T-helper 1 cell treated with Interleukin-12 subunit alpha and Interleukin-12 subunit beta and Interleukin-4 antibody, amounts not matched to agents 30 ng/mL and 1 ng/mL, for 36 hours (primary cell): Measurements from ENCODE around the gene GPBP1L1. TPM values are rescaled to one million over a fixed set of nuclear protein-coding genes. Genes with fewer than 3 reads are reported as not detected.

ENCODE experiments used
- intact Hi-C: fragments of 100-400 bp; cut with micrococcal nuclease; formaldehyde crosslinking; loops from one replicate; pipeline ENCODE4 v1.15.1; 2024
- total RNA-seq: library from RNA; stranded (reverse); gene quantifications from 2 replicates; pipeline ENCODE4 v1.2.3, GENCODE V29; 2022

The GPBP1L1 gene
- total RNA-seq, 1 donor from 2014 or later, result 117 TPM

DNA sequence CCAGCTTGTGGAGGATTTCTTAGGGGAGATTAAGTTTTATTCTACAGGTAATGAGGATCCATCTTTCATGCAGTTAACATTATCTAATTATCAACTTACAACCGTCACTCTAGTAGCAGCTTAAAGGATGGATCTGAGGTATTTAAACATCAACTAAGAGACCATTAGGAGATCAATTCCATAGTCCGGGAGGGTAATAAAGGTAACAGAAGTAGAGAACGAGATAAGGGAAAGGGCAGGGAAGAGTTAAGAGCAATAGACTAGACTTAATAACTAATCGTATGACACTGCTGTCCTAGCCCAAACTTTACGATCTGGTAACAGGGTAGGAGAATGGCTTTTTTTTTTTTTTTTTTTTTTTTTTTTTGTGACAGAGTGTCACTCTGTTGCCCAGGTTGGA is 43.0 kb downstream of the GPBP1L1 start:
- intact Hi-C loops, result no loop called here

DNA sequence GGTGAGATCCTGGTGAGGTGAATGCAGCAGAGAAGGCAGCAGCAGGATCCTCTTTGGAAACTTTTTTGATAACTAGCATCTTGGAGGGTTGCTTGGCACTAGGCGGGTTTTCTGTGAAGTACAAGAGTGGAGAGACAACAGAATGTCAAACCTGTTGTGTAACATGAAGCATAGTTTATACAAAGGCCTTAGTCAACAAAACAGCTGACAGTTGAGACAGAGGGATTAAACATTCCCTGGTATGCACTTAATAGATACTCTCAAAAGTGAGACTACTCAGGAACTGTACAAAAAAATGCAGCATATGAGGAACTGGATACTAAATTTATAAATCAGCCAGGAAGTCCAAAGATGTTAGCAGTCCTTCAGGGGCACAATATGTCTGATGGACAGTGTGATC is 46.0 kb downstream of the GPBP1L1 start:
- intact Hi-C loops, result no loop called here

DNA sequence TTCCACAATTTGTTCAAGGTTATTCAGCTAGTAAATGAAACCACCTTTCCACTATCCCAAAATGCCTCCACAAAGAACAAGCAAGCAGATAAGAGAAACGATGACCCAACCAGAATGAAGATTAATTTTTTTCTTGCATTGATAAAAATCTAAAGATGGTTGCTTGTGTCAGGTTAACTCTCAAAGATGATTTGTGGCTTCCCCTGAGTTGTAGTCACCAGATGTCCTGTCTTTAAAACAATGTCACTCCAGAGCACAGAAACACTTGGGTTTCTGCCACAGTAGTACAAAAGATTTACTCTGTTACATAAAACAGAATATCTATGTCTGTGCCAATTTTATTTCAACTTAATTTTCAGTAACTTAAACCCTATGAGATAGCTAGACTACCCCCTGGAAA is 51.1 kb downstream of the GPBP1L1 start:
- intact Hi-C loops, result no loop called here

DNA sequence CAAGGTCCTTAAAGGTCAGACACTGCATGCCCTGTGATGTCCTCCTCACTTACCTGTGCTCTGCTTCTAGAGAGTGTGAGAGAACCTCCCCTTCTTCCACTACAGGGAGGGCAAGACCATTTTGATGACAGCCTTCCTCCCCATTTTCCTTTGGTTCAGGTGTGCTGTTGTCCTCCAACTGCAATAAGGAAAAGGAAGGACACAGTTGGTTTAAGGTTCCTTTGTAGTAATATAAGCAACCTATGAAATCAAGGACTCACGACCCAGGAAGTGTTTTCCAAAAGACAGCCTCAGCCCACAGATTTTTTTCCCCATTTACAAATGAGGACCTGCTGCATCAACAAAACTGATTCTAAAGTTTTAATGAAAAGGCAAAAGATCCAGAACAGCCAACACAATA is 55.9 kb downstream of the GPBP1L1 start:
- intact Hi-C loops, result no loop called here

DNA sequence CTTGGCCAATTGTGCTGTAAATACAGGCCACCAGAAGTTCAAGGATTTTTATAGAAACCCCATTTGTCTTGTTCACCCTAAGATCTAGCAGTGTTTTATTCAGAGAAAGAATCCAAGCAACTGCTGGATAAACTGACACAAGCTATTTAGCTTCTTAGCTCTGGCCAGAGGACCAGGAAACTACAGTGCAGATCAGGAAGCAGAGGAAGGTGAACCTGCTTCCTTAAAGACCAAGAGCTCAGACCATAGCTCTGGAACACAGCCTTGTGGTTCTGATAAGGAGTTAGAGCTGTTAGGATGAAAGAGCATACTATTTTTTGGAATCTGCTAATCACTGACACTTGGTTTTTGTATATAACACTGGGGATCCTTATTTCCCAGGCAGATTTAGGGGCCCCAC is 57.3 kb downstream of the GPBP1L1 start:
- intact Hi-C loops, result no loop called here

DNA sequence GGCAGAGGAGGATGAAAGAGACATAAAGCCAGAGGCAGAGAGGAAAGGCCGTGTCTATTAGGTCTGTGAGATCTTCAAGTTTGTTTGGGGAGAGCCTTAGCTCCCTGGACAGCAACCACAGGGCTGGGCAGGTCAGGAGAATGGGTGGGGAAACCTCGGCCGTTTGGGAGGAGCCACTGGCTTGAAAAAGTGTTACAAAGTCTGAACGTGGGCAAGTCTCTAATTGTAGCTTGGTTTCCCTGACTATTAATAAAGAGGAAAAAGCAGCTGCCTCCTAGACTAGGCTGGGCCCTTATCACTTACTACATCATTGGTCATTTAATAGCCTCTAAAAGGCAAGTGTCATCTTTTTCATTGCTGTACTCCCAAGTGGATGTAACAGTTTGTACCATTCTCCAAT is 62.4 kb downstream of the GPBP1L1 start, which contains the start of gene CCDC17:
CCDC17 (minus strand) TSS at position 83 of the 400 bp plus-strand sequence. CDS start 145 bp downstream, outside the sequence.
- intact Hi-C loops, result no loop called here

DNA sequence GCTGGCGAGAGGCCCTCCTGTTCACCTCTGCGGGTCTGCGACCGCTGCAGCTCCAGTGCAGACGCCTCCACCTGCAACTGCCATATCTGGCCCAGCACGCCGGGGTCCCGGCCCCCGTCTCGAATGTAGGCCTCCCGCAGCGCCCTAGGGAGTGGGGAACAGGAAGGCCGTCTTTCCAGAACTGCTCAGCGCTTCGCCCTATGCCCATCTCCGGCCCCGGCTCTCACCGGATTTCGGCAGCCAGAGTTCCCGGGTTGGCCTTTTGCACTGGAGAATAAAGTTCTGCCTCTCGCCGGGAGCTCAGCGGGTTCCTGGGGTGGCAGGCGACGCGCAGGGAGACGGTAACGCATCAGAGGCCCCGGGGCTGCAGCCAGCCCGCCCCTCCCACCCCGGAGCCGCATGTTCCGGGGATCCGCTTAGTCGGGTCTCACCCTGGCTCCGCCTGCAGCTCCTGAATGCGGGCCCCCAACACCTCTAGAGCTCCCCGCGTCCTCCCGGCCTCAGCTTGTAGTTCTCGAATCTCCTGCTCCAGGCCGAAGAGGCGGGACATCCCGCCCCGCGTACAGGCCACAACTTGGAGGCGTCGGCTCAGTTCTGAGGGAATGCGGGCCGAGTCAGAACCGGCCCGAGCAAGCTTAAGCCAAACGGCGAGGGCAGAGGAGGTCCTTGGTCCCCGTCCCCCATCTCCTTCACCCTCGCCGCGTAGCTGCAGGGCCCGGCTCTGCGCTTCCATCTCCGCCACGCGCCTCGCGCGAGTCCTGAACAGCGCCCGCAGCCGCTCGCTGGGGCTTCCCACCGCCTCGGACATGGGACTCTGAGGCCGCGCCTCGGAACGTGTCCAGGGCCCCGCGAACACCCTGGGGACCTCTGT is 63.6 kb downstream of the GPBP1L1 start:
- intact Hi-C loops, result no loop called here

DNA sequence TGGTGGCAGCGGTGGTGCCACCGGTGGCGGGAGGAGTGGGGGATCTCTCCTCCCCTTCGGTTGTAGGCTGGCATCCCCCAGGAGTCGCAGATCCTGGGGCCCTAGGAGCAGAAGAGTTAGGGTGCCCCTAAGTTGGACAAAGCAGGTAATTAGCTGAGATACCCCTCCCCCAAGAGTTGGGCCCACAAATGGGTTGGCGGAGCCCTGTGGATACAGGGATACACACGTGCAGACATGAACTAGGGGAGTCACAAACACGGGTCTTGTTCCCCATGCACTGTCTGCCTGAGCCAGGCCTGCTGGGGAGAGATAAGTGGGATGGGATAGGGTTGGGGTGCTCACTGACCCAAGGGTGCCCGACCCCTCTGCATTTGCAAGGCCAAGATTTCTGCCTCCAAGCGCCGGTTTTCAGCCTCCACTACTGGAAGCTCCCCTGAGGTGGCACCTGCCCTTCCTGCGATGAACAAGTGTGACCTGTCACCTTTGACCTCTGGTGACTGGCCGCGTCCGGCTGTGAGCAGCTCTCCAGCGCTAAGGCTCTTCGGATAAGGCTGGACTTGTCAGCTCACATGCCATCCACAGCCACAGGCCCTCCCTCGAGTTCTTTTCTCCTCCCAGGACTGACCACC is 64.3 kb downstream of the GPBP1L1 start:
- intact Hi-C loops, result no loop called here

DNA sequence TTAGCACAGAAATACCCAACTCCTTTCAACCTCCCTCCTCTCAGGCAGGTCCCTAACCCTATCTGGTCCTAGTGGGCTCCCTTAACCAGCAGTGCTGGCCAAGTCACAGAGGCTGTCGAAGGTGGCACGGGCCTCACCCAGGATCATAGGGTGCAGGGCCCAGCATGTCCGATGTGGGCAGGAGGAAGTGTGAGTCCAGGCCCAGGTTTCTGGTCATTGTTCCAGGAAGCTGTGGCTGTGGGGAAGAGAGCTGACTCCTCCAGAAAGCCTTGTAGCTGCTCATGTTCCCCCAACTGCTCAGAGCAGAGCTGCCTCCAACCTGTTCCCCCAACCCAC is 64.9 kb downstream of the GPBP1L1 start:
- intact Hi-C loops, result no loop called here

DNA sequence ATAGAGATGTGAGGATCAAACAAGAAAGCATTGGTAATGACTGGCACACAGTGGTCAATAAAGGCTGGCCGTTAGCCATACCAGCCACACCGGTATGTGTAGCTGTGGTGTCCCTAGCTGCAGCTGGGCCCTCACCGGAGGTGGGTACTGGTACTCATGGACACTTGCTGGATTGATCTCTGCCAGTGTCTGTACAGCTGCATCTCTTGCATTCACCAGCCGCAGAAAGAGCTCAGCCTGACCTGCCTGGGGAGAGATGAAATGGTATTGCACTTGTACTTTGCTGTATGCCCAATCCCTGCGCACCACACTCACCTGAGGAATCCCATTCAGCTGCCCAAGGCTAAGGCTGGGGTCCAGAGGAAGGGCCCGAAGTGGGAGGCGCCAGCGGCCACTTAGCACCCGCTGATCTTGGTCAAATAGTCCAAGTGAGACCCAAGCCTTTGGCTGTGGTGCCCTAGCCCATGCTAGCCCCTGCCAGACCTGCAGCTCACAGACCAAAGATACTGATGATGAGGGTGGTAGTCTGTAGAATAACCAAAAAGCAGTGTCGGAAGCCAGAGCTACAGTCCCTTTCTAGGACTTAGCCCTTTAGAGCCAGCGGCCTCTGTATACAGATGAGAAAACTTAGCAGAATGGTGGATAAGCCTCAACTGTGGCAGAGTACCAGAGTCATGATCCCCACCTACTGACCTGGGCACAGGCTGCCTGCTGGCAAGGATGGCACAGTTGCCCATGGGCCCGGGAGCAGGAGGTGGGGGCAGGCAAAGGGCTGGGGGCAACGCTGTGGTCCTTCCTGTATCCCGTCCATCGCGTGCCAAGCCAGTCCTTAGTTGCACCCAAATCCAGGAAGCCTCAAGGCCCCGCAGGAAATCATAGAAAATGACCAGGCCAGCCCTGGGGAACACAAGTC is 65.5 kb downstream of the GPBP1L1 start:
- intact Hi-C loops, result no loop called here

DNA sequence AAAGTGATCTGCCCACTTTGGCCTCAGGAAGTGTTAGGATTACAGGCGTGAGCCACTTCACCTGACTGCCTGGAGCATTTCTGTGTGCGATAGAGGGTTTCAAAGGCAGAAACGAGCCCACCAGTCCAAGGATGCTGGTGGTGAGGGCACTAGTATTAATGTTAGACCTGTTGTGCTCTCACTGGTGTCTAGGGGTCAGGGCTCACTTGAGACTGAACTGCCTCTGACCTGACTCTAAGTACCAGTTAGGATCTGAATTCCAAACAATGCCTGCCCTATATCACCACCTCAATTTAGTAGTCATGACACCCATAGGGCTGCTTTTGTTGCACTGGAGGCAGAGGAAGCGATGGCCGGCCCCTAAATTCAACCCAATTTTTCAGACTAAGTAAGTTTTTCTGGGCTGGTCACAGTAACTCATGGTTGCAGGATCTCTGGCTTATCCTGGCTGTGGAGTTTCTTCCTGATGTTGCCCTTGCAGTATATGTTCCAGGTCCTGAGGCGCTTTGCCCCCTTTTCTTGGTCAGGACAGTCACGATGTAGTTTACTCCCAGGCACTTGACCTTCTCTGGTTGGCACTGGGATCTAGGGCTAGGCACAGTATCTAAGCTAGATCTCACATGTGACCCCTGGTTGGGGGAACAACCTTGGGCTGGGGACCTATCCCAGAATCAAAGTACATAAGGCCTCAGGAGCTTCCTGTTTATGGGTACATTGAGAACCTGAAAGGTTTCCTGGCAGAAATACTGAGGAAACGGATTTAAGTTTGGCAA is 67.0 kb downstream of the GPBP1L1 start:
- intact Hi-C loops, result no loop called here

DNA sequence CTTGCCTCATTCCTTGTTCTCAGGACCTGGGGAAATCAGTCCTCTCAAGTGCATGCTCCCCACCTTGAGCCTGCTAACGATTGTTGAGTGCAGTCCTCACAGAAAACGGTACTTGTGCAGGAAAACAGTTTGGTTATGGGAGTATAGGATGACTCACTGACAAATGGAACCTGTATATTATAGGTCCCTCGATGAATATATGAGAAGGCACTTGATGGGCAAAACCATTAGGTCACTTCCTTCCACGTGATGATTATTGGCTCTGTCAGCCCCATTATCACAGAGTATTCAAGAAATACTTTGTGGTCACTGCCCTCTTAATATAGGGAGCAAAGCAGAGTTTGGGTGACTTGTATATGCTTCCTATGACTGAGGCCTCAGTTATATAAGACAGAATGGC is 68.7 kb downstream of the GPBP1L1 start:
- intact Hi-C loops, result no loop called here

DNA sequence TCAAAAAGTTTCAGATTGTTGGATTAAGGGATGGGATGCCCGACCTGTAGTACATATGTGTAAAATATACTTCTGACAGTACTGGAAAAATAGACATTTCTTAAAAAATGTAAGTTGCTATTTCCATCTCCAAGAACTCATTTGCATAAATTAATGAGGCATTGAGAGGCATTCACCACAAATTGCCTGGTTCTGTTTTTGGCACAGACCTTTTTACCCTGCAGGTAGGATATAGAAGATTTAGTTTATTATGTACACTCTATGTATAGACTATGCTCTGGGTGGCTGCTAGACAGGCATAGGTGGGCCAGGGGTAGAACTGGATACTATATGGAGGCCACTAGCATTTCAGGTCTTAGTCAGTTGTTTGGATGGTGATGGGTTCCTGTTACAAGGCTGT is 70.4 kb downstream of the GPBP1L1 start:
- intact Hi-C loops, result no loop called here

DNA sequence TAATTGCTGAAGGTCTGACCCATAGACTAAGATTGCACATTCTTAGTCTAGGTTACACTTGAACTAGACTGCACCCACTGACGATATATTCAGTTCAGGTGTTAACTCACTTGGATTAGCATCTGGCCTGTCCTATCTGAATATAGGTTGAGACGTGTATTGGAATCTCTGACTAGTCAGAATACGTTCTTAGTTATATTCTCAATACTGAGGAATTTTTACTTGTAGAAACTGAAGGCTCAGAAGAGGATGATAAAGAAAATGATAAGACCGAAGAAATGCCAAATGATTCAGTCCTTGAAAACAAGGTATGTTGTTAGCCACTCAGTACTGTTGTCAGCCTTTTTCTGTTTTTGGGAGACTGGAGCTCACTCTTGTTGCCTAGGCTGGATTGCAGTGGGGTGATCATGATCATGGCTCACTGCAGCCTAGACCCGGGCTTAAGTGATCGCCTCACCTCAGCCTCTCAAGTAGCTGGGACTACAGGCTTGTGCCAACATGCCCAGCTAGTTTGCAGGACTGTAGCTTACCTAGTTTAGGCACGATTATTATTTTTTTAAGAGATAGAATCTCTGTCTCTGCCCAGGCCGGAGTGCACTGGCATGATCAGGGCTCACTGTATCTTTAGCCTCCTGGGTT is 73.3 kb downstream of the GPBP1L1 start:
- intact Hi-C loops, result no loop called here

DNA sequence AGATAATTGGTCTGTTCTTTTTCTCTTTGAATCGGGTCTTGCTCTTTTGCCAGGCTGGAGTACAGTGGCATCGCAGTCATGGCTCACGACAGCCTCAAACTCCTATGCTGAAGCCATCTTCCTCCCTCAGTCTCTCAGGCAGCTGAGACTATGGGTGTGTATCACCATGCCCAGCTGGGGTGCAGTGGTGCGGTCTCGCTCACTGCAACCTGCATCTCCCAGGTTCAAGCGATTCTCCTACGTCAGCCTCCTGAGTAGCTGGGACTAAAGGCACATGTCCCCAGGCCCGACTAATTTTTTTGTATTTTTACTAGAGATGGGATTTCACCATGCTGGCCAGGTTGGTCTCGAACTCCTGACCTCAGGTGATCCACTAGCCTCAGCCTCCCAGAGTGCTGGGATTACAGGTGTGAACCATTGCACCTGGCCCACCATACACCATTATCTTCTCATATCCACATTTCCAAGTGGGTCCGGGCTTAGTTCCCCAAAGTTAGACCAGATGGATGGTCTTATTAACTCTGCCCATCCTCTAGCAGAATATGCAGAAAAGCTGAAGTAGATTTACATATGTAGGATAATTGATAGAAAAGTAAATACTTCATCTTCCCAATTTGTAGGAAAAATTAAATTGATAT is 75.6 kb downstream of the GPBP1L1 start:
- intact Hi-C loops, result no loop called here

DNA sequence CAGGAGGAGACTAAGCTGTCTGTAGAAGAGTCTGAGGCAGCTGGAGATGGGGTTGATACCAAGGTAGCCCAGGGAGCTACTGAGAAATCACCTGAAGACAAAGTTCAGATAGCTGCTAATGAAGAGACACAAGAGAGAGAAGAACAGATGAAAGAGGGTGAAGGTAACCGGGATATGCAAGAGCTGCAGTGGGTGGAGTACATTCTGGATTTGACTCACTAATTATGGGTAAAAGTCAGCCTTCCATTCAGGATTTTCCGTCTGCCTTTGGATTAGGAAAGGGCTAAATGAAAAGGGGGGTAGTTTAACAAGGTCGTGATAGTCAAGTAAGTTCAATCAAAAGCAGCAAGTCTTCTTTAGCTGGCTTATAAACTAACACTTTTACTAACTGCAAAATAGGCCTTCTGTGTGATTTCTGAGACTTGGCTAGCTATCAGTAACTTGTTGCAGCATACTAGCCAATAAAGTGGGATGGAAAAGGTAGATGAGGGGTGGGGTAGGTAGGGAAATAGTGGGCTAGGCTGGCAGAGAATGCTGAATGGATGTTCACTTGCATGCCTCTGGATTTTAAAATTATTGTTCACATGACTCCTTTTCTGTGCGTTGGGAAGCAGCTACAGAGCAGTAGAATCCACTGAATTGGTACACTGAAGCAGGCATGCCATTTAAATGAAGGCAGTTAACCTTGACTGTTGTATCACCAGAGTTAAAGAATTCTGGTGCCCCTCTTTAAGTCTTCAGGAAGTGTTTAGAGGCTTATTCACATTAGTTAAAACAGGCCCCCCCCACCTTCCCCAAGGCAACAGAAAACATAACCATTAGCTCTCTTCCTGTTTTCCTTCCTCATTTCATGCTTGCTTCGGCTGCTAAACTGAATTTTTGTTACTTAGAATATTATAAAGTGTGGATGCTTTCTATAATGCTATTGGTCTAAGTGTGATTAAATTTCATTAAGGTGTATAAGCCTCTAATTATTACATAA is 77.9 kb downstream of the GPBP1L1 start:
- intact Hi-C loops, result no loop called here

DNA sequence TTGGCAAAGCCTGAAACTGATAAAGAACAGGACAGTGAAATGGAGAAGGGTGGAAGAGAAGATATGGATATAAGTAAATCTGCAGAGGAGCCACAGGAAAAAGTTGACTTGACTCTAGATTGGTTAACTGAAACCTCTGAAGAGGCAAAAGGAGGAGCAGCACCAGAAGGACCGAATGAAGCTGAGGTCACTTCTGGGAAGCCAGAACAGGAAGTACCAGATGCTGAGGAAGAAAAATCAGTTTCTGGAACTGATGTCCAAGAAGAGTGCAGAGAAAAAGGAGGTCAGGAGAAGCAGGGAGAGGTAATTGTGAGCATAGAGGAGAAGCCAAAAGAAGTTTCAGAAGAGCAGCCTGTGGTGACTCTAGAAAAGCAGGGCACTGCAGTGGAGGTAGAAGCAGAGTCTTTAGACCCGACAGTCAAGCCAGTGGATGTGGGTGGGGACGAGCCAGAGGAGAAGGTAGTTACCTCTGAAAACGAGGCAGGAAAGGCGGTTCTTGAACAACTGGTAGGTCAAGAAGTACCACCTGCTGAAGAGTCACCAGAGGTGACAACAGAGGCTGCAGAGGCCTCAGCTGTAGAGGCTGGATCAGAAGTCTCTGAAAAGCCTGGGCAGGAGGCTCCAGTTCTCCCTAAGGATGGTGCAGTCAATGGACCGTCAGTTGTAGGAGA is 78.8 kb downstream of the GPBP1L1 start:
- intact Hi-C loops, result no loop called here

DNA sequence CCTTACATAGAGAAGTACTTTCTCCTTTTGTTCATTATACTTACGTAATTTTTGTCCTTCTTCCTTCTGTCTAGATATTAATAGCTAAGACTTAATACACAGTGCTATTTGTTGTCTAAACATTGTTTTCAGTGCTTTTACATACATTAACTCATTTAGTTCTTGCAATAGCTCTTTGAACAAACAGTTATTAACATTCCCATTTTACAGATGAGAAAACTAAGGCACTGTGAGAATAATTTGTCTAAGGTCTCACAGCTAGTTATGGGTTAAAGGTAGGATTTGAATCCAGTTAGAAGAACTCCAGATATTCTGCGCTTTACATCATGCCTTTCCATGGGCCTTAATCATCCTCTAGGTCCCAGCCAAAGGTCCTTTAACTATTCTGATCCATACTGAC is 82.1 kb downstream of the GPBP1L1 start:
- intact Hi-C loops, result no loop called here
